A549 treated with dexamethasone at 1 μM for 4 hours (cell line): ENCODE measurements around the gene SIRPG. TPM values are rescaled to one million over a fixed set of nuclear protein-coding genes. Genes with fewer than 3 reads are reported as not detected.

Source experiments
- total RNA-seq: library from RNA; stranded (reverse); fragments of 200-300 nt; extraction: Qiagen RNA extraction; gene quantifications from 5 replicates; pipeline ENCODE4 v1.2.3, GENCODE V29; 2022

The SIRPG gene
- not detected in 5 replicates for total RNA-seq

DNA sequence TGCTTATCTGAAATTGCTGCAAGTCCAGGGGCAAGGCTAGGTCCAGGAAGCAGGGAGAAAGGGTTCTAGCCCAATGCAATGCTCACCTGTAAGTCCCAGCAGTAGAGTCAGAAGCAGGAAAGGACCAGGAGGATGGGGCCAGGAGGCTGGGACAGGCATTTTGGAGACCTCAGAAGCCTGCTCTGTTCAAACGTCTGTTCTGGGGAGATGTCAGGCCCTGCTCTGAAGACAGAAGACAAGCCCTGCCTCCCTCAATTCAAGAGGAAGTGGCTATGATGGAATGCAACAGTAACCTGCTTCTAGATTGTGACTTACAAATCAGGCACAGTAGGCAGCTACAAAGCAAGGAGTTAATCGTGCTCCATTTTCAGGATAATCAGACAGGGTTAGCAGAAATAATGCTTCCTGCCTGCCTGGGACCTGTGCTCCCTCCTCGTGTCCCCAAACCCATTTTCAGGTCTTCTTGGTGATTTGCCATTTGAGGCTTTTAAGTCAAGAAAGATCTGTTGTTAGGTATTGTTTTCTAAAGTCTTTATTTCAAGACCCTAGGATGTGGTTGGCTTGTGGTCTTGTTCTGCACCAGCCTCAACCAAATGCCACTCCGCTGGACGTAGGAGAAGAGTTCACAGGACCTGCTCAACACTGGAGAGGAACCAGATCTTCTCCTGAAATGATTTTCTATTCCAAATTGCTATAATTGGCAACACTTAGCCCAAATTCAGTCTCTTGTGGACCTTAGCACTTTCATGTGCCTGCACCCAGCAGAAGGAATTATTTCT, at the start of gene SIRPG:
TSS of gene SIRPG (minus strand) at position 224 of the 779 bp plus-strand sequence. CDS start at position 159, 65 bp downstream.

GRCh38 chr20:1619861-1620444, 37.6 kb downstream of the SIRPG start, which contains the start of gene SIRPB1:
Gene SIRPB1, minus strand, starts transcription at chr20:1620009. Its CDS starts 65 bp downstream, at chr20:1619944.

Other genes with a start within 250 kb of the SIRPG start
- 115 to 144 TPM (median 124 TPM) in 5 replicates for gene NSFL1C, start 190.9 kb downstream of the SIRPG start, total RNA-seq
- not detected in 5 replicates for gene SIRPB2, start 166.4 kb downstream of the SIRPG start, total RNA-seq
- gene SIRPD, start 100.1 kb downstream of the SIRPG start, total RNA-seq, result not detected in 5 replicates
- gene SIRPB1, start 37.8 kb downstream of the SIRPG start, total RNA-seq, result 0.47 to 0.95 TPM (median 0.74 TPM) in 5 replicates
- 19.9 to 24.3 TPM (median 22.5 TPM) in 5 replicates for gene SIRPA, start 237.6 kb upstream of the SIRPG start, total RNA-seq